ENCODE data around the gene GVQW3.

Gene GVQW3

GRCh38 chr11:76448506-76448905, 67.4 kb downstream of the GVQW3 start:
- no peak for DNase-seq

DNA sequence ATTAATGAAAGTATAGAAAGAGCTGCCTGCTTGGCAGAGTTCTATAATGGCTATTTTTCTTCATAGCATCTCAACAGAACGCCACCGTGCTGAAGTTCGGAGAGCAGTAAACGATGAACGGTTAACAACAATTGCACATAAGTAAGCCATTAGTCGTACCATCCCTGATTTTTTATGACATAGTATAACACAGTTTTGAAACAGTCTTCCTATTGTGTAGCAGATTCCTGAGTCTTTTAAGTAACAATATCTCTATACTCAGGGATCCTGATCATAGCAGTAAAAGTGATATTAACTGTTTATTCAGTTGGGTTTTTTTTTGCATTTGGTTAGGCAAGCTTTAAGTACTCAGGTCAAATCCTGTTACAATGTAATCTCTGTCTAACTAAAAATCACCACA, 72.1 kb downstream of the GVQW3 start:
- DNase-seq, result no peak

DNA sequence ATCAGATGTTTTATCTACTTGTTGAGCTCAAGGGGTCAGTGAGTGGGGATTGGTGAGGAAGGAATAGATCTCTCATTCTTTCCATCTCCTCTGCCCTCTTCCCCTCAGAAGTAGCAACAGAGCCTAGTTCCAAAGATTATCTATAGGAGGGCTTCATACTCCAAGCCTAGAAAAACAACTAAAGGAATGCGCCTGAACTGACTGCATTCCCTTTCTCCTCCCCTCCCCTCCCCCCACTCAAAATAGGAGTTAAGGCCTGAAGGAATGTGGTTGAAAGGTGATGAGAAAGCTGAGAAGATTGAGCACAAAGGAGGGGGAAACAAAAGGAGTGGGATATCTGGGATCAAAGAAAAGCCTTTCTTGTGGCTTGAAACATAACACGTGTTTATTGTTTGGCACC, 74.2 kb downstream of the GVQW3 start:
- no peak for DNase-seq

DNA sequence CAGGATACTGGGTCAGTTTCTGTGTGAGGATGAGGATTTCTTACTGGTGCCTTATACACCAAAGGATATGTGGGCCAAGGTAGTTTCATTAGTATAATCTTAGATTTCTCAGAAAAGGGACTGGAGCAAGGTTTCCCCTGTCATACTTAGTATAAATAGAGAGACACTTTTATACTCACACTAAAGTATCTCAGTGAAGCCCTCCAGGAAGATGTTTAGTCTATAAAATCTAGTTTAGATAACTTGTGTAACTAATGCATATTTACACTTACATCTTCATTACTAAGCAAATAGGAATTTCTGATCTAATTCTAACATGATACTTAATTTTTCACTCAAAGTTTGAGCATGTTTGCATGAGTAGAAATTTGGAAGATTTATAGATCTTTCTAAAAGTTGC, 74.8 kb downstream of the GVQW3 start:
- DNase-seq, result no peak

DNA sequence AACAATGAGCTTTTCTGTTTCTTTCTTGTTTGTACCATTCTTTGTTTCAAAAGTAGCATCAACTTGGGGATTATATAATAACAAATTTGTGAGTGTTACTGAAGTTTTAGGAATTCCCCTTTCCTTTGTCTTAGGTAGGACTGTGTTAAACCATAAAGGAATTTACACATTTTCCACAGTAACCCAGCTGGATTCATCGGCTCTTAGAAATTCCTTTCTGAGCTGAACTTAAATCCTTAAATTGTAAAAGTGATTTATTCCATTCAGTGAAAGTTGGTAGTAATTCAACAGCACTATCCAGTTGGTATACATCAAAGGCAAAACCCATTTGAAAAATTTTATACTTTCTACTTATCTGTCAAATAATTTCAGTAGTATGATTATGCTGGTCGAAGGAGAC, 75.4 kb downstream of the GVQW3 start:
- no peak for DNase-seq

Measured in amniotic stem cell (primary cell).